Subcutaneous adipose tissue (tissue), 4 donors: Measurements from ENCODE around the gene SFRP5. TPM values are rescaled to one million over a fixed set of nuclear protein-coding genes. Genes with fewer than 3 reads are reported as not detected.

Experiments used
- CTCF ChIP-seq: fragments of 450-650 bp; IDR thresholded peaks from one replicate; pipeline ENCODE4 v1.5.1; 2016; ENCODE audit warnings: low read depth, mild to moderate bottlenecking, control low read depth, antibody characterized with exemption, moderate library complexity
- total RNA-seq, 4 donors: library from RNA; depleted of rRNA; stranded (reverse); fragments of >200 nt; gene quantifications; one replicate each; pipeline ENCODE4 v1.1.0, GENCODE V29; 2016

SFRP5 gene
- total RNA-seq, 4 donors from 2014 or later, result 0.49 to 1.5 TPM; not detected in 2

GRCh38 chr10:97785231-97785630 is 13.4 kb upstream of the SFRP5 start:
- no peak for TF ChIP-seq CTCF

GRCh38 chr10:97784200-97784810 is 12.5 kb upstream of the SFRP5 start:
- TF ChIP-seq CTCF, result no peak

GRCh38 chr10:97782455-97783228 is 10.8 kb upstream of the SFRP5 start:
- no peak for TF ChIP-seq CTCF

GRCh38 chr10:97781618-97782331 is 10.0 kb upstream of the SFRP5 start:
- no peak for TF ChIP-seq CTCF

- TF ChIP-seq CTCF, result no peak
Observed at GRCh38 chr10:97780841-97781617, 9.2 kb upstream of the SFRP5 start.

- TF ChIP-seq CTCF, result no peak
Observed at GRCh38 chr10:97779975-97780374, 8.2 kb upstream of the SFRP5 start.
